Germinal center (tissue), 1 donor: ENCODE measurements around the gene USP17L19.
"Not testable (repeated sequence)": the region's sequence is repeated elsewhere in the genome, so short reads cannot be mapped to it uniquely, and the experiment has no call there.

Source experiments
- DNase-seq: peaks from one replicate; pipeline ENCODE4 v3.0.0; 2012; ENCODE audit warnings: mixed read lengths, low spot score

USP17L19 gene, protein sequence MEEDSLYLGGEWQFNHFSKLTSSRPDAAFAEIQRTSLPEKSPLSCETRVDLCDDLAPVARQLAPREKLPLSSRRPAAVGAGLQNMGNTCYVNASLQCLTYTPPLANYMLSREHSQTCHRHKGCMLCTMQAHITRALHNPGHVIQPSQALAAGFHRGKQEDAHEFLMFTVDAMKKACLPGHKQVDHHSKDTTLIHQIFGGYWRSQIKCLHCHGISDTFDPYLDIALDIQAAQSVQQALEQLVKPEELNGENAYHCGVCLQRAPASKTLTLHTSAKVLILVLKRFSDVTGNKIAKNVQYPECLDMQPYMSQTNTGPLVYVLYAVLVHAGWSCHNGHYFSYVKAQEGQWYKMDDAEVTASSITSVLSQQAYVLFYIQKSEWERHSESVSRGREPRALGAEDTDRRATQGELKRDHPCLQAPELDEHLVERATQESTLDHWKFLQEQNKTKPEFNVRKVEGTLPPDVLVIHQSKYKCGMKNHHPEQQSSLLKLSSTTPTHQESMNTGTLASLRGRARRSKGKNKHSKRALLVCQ

DNA sequence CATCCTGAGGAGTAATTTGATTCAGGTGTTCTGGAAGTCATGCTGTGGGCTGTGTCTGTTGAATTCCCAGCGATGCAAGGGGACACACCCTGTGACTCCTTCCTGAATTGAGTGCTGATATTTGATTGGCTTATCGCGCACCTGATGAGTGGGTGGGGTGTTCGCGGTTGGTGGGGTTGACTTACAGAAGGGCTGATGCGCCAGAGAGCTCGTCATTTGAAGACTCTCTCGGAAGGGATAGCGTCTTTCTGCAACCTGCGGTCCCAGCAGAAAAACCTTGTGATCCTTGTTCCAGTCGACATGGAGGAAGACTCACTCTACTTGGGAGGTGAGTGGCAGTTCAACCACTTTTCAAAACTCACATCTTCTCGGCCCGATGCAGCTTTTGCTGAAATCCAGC is at the start of gene USP17L19:
USP17L19 (plus strand) TSS at position 301 of the 400 bp plus-strand sequence; CDS start at position 301, 0 bp downstream.
- DNase-seq, result not testable (repeated sequence)

DNA sequence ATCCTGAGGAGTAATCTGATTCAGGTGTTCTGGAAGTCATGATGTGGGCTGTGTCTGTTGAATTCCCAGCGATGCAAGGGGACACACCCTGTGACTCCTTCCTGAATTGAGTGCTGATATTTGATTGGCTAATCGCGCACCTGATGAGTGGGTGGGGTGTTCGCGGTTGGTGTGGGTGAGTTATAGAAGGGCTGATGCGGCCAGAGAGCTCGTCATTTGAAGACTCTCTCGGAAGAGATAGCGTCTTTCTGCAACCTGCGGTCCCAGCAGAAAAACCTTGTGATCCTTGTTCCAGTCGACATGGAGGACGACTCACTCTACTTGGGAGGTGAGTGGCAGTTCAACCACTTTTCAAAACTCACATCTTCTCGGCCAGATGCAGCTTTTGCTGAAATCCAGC is 42.8 kb upstream of the USP17L19 start, which contains the start of gene USP17L10:
USP17L10 (plus strand) TSS at position 301 of the 400 bp plus-strand sequence; CDS start at position 301, 0 bp downstream.
- not testable (repeated sequence) for DNase-seq

DNA sequence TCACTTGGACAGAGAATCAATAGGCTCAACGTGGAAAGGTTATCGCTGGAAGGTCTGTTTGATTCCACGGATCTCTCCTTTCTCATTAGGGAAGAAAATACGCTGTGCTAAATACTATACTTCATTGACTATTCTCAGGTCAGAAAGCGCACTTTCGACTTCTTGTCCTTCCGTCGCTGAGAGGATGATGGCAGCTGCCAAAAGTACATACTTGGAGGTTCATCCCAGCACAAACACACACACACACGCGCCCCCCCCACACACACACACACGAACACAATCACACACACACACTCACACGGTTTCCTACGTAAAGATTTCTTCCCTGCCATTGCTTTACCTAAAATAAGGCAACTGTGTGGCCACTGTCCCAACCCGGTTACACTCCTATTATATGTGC is 38.5 kb upstream of the USP17L19 start:
- not testable (repeated sequence) for DNase-seq

DNA sequence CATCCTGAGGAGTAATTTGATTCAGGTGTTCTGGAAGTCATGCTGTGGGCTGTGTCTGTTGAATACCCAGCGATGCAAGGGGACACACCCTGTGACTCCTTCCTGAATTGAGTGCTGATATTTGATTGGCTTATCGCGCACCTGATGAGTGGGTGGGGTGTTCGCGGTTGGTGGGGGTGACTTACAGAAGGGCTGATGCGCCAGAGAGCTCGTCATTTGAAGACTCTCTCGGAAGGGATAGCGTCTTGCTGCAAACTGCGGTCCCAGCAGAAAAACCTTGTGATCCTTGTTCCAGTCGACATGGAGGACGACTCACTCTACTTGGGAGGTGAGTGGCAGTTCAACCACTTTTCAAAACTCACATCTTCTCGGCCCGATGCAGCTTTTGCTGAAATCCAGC is 38.1 kb upstream of the USP17L19 start, which contains the start of gene USP17L11:
USP17L11 (plus strand) TSS at position 301 of the 400 bp plus-strand sequence; CDS start at position 301, 0 bp downstream.
- not testable (repeated sequence) for DNase-seq

DNA sequence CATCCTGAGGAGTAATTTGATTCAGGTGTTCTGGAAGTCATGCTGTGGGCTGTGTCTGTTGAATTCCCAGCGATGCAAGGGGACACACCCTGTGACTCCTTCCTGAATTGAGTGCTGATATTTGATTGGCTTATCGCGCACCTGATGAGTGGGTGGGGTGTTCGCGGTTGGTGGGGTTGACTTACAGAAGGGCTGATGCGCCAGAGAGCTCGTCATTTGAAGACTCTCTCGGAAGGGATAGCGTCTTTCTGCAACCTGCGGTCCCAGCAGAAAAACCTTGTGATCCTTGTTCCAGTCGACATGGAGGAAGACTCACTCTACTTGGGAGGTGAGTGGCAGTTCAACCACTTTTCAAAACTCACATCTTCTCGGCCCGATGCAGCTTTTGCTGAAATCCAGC is 33.3 kb upstream of the USP17L19 start, which contains the start of gene USP17L12:
USP17L12 (plus strand) TSS at position 301 of the 400 bp plus-strand sequence; CDS start at position 301, 0 bp downstream.
- not testable (repeated sequence) for DNase-seq

DNA sequence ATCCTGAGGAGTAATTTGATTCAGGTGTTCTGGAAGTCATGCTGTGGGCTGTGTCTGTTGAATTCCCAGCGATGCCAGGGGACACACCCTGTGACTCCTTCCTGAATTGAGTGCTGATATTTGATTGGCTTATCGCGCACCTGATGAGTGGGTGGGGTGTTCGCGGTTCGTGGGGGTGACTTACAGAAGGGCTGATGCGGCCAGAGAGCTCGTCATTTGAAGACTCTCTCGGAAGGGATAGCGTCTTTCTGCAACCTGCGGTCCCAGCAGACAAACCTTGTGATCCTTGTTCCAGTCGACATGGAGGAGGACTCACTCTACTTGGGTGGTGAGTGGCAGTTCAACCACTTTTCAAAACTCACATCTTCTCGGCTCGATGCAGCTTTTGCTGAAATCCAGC is 28.6 kb upstream of the USP17L19 start, which contains the start of gene USP17L13:
USP17L13 (plus strand) TSS at position 301 of the 400 bp plus-strand sequence; CDS start at position 301, 0 bp downstream.
- not testable (repeated sequence) for DNase-seq

DNA sequence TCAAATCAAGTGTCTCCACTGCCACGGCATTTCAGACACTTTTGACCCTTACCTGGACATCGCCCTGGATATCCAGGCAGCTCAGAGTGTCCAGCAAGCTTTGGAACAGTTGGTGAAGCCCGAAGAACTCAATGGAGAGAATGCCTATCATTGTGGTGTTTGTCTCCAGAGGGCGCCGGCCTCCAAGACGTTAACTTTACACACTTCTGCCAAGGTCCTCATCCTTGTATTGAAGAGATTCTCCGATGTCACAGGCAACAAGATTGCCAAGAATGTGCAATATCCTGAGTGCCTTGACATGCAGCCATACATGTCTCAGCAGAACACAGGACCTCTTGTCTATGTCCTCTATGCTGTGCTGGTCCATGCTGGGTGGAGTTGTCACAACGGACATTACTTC is 22.9 kb upstream of the USP17L19 start:
- DNase-seq, result not testable (repeated sequence)

DNA sequence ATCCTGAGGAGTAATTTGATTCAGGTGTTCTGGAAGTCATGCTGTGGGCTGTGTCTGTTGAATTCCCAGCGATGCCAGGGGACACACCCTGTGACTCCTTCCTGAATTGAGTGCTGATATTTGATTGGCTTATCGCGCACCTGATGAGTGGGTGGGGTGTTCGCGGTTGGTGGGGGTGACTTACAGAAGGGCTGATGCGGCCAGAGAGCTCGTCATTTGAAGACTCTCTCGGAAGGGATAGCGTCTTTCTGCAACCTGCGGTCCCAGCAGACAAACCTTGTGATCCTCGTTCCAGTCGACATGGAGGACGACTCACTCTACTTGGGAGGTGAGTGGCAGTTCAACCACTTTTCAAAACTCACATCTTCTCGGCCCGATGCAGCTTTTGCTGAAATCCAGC is 19.1 kb upstream of the USP17L19 start, which contains the start of gene USP17L15:
USP17L15 (plus strand) TSS at position 301 of the 400 bp plus-strand sequence; CDS start at position 301, 0 bp downstream.
- not testable (repeated sequence) for DNase-seq

DNA sequence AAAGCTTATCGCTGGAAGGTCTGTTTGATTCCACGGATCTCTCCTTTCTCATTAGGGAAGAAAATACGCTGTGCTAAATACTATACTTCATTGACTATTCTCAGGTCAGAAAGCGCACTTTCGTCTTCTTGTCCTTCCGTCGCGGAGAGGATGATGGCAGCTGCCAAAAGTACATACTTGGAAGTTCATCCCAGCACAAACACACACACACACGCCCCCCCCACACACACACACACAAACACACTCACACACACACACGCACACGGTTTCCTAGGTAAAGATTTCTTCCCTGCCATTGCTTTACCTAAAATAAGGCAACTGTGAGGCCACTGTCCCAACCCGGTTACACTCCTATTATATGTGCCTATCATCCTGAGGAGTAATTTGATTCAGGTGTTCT is 14.7 kb upstream of the USP17L19 start:
- not testable (repeated sequence) for DNase-seq

DNA sequence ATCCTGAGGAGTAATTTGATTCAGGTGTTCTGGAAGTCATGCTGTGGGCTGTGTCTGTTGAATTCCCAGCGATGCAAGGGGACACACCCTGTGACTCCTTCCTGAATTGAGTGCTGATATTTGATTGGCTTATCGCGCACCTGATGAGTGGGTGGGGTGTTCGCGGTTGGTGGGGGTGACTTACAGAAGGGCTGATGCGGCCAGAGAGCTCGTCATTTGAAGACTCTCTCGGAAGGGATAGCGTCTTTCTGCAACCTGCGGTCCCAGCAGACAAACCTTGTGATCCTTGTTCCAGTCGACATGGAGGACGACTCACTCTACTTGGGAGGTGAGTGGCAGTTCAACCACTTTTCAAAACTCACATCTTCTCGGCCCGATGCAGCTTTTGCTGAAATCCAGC is 9.6 kb upstream of the USP17L19 start, which contains the start of gene USP17L17:
USP17L17 (plus strand) TSS at position 301 of the 400 bp plus-strand sequence; CDS start at position 301, 0 bp downstream.
- DNase-seq, result not testable (repeated sequence)

DNA sequence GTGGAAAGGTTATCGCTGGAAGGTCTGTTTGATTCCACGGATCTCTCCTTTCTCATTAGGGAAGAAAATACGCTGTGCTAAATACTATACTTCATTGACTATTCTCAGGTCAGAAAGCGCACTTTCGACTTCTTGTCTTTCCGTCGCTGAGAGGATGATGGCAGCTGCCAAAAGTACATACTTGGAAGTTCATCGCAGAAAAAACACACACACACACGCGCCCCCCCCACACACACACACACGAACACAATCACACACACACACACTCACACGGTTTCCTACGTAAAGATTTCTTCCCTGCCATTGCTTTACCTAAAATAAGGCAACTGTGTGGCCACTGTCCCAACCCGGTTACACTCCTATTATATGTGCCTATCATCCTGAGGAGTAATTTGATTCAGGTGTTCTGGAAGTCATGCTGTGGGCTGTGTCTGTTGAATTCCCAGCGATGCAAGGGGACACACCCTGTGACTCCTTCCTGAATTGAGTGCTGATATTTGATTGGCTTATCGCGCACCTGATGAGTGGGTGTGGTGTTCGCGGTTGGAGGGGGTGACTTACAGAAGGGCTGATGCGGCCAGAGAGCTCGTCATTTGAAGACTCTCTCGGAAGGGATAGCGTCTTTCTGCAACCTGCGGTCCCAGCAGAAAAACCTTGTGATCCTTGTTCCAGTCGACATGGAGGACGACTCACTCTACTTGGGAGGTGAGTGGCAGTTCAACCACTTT is 5.1 kb upstream of the USP17L19 start, which contains the start of gene USP17L18:
USP17L18 (plus strand) TSS at position 678 of the 728 bp plus-strand sequence; CDS start at position 678, 0 bp downstream.
- DNase-seq, result not testable (repeated sequence)

DNA sequence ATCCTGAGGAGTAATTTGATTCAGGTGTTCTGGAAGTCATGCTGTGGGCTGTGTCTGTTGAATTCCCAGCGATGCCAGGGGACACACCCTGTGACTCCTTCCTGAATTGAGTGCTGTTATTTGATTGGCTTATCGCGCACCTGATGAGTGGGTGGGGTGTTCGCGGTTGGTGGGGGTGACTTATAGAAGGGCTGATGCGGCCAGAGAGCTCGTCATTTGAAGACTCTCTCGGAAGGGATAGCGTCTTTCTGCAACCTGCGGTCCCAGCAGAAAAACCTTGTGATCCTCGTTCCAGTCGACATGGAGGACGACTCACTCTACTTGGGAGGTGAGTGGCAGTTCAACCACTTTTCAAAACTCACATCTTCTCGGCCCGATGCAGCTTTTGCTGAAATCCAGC is 4.6 kb downstream of the USP17L19 start, which contains the start of gene USP17L20:
USP17L20 (plus strand) TSS at position 301 of the 400 bp plus-strand sequence; CDS start at position 301, 0 bp downstream.
- not testable (repeated sequence) for DNase-seq

DNA sequence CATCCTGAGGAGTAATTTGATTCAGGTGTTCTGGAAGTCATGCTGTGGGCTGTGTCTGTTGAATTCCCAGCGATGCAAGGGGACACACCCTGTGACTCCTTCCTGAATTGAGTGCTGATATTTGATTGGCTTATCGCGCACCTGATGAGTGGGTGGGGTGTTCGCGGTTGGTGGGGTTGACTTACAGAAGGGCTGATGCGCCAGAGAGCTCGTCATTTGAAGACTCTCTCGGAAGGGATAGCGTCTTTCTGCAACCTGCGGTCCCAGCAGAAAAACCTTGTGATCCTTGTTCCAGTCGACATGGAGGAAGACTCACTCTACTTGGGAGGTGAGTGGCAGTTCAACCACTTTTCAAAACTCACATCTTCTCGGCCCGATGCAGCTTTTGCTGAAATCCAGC is 9.4 kb downstream of the USP17L19 start, which contains the start of gene USP17L21:
USP17L21 (plus strand) TSS at position 301 of the 400 bp plus-strand sequence; CDS start at position 301, 0 bp downstream.
- DNase-seq, result not testable (repeated sequence)

DNA sequence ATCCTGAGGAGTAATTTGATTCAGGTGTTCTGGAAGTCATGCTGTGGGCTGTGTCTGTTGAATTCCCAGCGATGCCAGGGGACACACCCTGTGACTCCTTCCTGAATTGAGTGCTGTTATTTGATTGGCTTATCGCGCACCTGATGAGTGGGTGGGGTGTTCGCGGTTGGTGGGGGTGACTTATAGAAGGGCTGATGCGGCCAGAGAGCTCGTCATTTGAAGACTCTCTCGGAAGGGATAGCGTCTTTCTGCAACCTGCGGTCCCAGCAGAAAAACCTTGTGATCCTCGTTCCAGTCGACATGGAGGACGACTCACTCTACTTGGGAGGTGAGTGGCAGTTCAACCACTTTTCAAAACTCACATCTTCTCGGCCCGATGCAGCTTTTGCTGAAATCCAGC is 14.1 kb downstream of the USP17L19 start, which contains the start of gene USP17L22:
USP17L22 (plus strand) TSS at position 301 of the 400 bp plus-strand sequence; CDS start at position 301, 0 bp downstream.
- DNase-seq, result not testable (repeated sequence)

DNA sequence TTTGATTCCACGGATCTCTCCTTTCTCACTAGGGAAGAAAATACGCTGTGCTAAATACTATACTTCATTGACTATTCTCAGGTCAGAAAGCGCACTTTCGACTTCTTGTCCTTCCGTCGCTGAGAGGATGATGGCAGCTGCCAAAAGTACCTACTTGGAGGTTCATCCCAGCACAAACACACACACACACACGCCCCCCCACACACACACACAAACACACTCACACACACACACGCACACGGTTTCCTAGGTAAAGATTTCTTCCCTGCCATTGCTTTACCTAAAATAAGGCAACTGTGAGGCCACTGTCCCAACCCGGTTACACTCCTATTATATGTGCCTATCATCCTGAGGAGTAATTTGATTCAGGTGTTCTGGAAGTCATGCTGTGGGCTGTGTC is 18.5 kb downstream of the USP17L19 start:
- not testable (repeated sequence) for DNase-seq
